NT2/D1 (cell line): ENCODE measurements around the gene NLRP3.
"Not testable (repeated sequence)": the region's sequence is repeated elsewhere in the genome, so short reads cannot be mapped to it uniquely, and the experiment has no call there.

ENCODE experiments used
- DNase-seq: peaks from one replicate; pipeline ENCODE4 v3.0.0-alpha.2; 2011; ENCODE audit warnings: low read depth, low spot score
- H3K27me3 ChIP-seq: 2 replicates; pipeline ENCODE4 v1.6.0; 2011; ENCODE audit warnings: mild to moderate bottlenecking; ENCODE audit not compliant: insufficient read length, insufficient read depth
- H3K36me3 ChIP-seq: 2 replicates; pipeline ENCODE4 v1.6.1; 2011; ENCODE audit warnings: mild to moderate bottlenecking, low read length, mixed read lengths; ENCODE audit not compliant: insufficient read depth, insufficient read length
- H3K4me1 ChIP-seq: 2 replicates; pipeline ENCODE4 v1.5.1; 2011; ENCODE audit not compliant: insufficient read depth, insufficient read length
- H3K4me3 ChIP-seq: 2 replicates; pipeline ENCODE4 v1.5.1; 2011; ENCODE audit warnings: low read depth; ENCODE audit not compliant: insufficient read length
- H3K9ac ChIP-seq: 2 replicates; pipeline ENCODE4 v1.6.0; 2011; ENCODE audit warnings: low read depth; ENCODE audit not compliant: insufficient read length
- H3K9me3 ChIP-seq: 2 replicates; pipeline ENCODE4 v1.5.1; 2011; ENCODE audit warnings: mild to moderate bottlenecking, low read length; ENCODE audit not compliant: insufficient read depth
- SUZ12 ChIP-seq: IDR thresholded peaks from 2 replicates; pipeline ENCODE4 v1.6.1; 2011; ENCODE audit not compliant: insufficient read length, insufficient read depth; ENCODE audit errors: extremely low read depth
- YY1 ChIP-seq: IDR thresholded peaks from 2 replicates; pipeline ENCODE4 v1.6.1; 2011; ENCODE audit not compliant: insufficient read length, insufficient read depth
- ZNF274 ChIP-seq: IDR thresholded peaks from 2 replicates; pipeline ENCODE4 v1.6.1; 2011; ENCODE audit warnings: mild to moderate bottlenecking, low read depth, low read length

Gene NLRP3

DNA sequence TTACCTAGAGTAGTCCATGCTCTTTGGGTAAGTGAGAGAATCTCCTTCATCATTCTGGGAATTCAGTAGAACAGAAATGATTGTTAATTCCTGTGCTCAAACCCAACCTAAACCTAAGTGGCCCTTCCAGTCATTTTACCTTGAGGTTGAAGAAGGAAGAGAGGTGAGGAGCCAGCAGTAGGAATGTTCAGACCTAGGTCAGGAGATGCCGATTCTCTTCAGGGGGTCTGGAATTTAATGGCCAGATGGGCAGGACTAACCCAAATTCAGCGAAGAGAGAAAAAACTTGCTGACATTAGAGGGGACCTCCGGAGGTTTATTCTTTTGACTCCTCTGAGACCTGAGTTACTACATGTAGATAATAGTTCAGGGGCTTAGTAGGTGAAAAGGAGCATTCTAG is 58.4 kb downstream of the NLRP3 start:
- Histone ChIP-seq H3K36me3 (no peaks in the 10 kb centered on the region), H3K4me1 (peaks cover 2% of the 10 kb centered on the region), H3K27me3 (no peaks in the 10 kb centered on the region), H3K4me3 (no peak overlapping the region), H3K9ac (no peak overlapping the region), H3K9me3 (0 out of 2 replicates have a peak, but pooled peaks cover 6% of the 10 kb centered on the region)
- TF ChIP-seq YY1 = no peak
- no peak for TF ChIP-seq SUZ12
- TF ChIP-seq ZNF274 = no peak
- DNase-seq = no peak

GRCh38 chr1:247475793-247476192 is 59.8 kb downstream of the NLRP3 start:
- TF ChIP-seq ZNF274 (no peak), SUZ12 (no peak)
- Histone ChIP-seq H3K36me3 (no peaks in the 10 kb centered on the region), H3K9ac (no peak overlapping the region), H3K4me3 (no peak overlapping the region), H3K9me3 (0 out of 2 replicates have a peak, but pooled peaks cover 6% of the 10 kb centered on the region), H3K4me1 (peaks cover 2% of the 10 kb centered on the region), H3K27me3 (no peaks in the 10 kb centered on the region)
- DNase-seq = no peak

- not testable (repeated sequence) for H3K4me3 ChIP-seq, DNase-seq, H3K36me3 ChIP-seq, H3K4me1 ChIP-seq, H3K9me3 ChIP-seq, H3K27me3 ChIP-seq, H3K9ac ChIP-seq
These were observed 60.5 kb downstream of the NLRP3 start for GRCh38 chr1:247476328-247477058.

DNA sequence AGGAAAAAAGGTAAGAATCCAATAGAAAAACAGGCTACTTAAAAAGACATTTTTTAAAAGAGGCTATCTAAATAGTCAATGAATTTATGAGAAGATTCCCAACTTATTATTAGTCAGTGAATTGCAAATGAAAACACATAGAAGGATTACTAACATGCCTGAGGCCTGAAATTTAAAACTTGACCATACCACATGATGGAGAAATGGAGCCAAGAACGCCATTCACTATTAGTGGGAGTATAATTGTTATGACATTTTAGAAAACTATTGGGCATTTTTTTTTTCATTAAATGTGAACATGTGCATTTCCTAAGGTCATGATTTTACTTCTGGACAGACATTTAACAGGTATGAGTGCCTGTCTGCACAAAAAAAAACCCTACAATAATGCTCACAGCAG is 66.8 kb downstream of the NLRP3 start:
- Histone ChIP-seq H3K9me3 (no peaks in the 10 kb centered on the region), H3K36me3 (no peaks in the 10 kb centered on the region), H3K27me3 (no peaks in the 10 kb centered on the region), H3K9ac (no peak overlapping the region), H3K4me3 (no peak overlapping the region), H3K4me1 (no peaks in the 10 kb centered on the region)
- no peak for DNase-seq
- TF ChIP-seq YY1 = no peak
- no peak for TF ChIP-seq ZNF274
- TF ChIP-seq SUZ12 = no peak

- TF ChIP-seq ZNF274 (no peak), YY1 (no peak), SUZ12 (no peak)
- Histone ChIP-seq H3K27me3 (no peaks in the 10 kb centered on the region), H3K4me1 (no peaks in the 10 kb centered on the region), H3K36me3 (no peaks in the 10 kb centered on the region), H3K4me3 (no peak overlapping the region), H3K9me3 (no peaks in the 10 kb centered on the region), H3K9ac (no peak overlapping the region)
- DNase-seq = peak; percentile 56
These were observed 71.1 kb downstream of the NLRP3 start for GRCh38 chr1:247487057-247487456.

DNA sequence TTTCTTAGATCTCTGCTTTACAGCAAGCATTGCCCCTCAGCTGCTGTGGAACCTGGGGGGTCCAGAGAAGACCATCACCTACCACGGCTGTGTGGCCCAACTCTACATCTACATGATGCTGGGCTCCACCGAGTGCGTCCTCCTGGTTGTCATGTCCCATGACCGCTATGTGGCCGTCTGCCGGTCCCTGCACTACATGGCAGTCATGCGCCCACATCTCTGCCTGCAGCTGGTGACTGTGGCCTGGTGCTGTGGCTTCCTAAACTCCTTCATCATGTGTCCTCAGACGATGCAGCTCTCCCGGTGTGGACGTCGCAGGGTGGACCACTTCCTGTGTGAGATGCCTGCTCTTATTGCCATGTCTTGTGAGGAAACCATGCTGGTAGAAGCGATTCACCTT is 75.4 kb downstream of the NLRP3 start:
- H3K27me3 ChIP-seq = no peaks in the 10 kb centered on the region
- no peak for DNase-seq
- H3K36me3 ChIP-seq = no peaks in the 10 kb centered on the region
- H3K9ac ChIP-seq = no peak overlapping the region
- H3K4me3 ChIP-seq = no peak overlapping the region
- TF ChIP-seq SUZ12 (no peak), YY1 (no peak), ZNF274 (no peak)
- H3K9me3 ChIP-seq = no peaks in the 10 kb centered on the region
- no peaks in the 10 kb centered on the region for H3K4me1 ChIP-seq

DNA sequence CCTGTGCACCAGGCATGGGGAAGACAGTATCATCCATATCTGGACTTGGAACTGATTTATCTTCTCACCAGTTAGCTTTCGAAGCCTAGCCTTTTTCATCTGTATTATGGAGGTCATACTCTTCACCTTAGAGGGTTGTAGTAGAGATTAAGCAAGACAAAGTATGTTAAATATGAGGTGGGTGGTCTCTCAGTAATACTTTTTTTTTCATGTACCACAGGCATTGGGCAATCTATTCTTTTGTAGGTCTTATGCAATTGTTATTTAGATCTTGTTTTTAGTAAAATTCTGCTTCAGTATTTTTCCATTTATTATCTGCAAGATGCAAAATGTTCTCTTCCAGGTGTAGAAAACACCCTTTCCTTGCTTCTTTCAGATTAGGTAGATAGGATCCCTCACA is 77.1 kb downstream of the NLRP3 start:
- H3K9ac ChIP-seq = no peak overlapping the region
- no peak overlapping the region for H3K4me3 ChIP-seq
- no peak for TF ChIP-seq SUZ12
- TF ChIP-seq ZNF274 = no peak
- no peak for TF ChIP-seq YY1
- no peaks in the 10 kb centered on the region for H3K27me3 ChIP-seq
- no peak for DNase-seq
- H3K36me3 ChIP-seq = no peaks in the 10 kb centered on the region
- no peaks in the 10 kb centered on the region for H3K9me3 ChIP-seq
- H3K4me1 ChIP-seq = no peaks in the 10 kb centered on the region
